ENCODE data around the gene GABRB2. TPM values are rescaled to one million over a fixed set of nuclear protein-coding genes. Genes with fewer than 3 reads are reported as not detected.

The GABRB2 gene
- total and polyA plus RNA-seq, 2 experiments from 2014 or later = 0.11 to 0.94 TPM

DNA sequence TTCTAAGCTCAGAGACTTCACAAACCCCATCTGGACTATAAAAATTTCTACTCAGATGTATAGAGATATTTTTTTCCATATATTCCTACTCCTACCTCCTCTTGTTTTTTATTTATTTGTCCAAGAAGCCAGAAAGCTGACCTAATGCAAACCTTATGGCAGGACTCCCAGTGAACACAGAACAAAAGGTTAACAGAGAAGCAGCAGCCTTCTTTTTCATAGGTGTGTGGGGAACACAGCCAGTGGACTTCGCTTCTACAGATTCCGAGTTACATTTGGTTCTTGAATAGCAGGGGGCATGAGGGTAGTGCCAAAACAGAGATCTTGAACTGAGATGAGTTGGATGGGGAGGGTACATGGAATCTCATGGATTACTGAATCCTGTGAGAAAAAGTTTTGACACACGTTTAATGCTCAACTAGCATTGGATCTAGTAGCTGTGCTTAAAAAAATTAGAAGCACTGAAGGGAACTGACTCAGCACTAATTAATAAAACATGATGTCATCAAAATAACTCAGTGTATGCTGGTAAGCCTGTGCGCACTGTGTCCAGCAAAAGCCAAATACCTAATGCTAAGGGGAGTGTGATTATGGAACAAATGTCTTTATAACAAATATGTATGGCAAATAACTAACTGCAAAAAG lies 240.1 kb downstream of the GABRB2 start:
- H3K27ac ChIP-seq (ENCODE audit: low read depth) = no peak overlapping the region
- H3K4me2 ChIP-seq = no peak overlapping the region
- Mint-ChIP-seq H3K4me3 (no peak overlapping the region), H3K4me1 (no peaks in the 10 kb centered on the region), H3K36me3 (ENCODE audit: low read depth) (no peaks in the 10 kb centered on the region), H3K27me3 (ENCODE audit: insufficient read depth, low read depth, poor library complexity) (no peaks in the 10 kb centered on the region), H3K9me3 (no peaks in the 10 kb centered on the region), H3K27ac (no peak overlapping the region)
- no peaks in the 10 kb centered on the region for H3F3A ChIP-seq (replicated peaks; ENCODE audit: low read depth)
- no peak overlapping the region for H3K4me3 ChIP-seq
- no peak for TF ChIP-seq NANOG (IDR thresholded peaks at IDR 0.05; ENCODE audit: borderline replicate concordance)
- TF ChIP-seq, protein P1, sequence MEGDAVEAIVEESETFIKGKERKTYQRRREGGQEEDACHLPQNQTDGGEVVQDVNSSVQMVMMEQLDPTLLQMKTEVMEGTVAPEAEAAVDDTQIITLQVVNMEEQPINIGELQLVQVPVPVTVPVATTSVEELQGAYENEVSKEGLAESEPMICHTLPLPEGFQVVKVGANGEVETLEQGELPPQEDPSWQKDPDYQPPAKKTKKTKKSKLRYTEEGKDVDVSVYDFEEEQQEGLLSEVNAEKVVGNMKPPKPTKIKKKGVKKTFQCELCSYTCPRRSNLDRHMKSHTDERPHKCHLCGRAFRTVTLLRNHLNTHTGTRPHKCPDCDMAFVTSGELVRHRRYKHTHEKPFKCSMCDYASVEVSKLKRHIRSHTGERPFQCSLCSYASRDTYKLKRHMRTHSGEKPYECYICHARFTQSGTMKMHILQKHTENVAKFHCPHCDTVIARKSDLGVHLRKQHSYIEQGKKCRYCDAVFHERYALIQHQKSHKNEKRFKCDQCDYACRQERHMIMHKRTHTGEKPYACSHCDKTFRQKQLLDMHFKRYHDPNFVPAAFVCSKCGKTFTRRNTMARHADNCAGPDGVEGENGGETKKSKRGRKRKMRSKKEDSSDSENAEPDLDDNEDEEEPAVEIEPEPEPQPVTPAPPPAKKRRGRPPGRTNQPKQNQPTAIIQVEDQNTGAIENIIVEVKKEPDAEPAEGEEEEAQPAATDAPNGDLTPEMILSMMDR (conservative IDR thresholded peaks at IDR 0.05; ENCODE audit: low read depth in 2 of 2) = no peak
- no peak for TF ChIP-seq JUNB (IDR thresholded peaks at IDR 0.05; ENCODE audit: unreplicated experiment)
- no peak for TF ChIP-seq EZH2 (IDR thresholded peaks at IDR 0.05; ENCODE audit: low read depth, unreplicated experiment)
- no peak for TF ChIP-seq CREB1 (CRISPR knock-in tag; IDR thresholded peaks at IDR 0.05; ENCODE audit: low read depth)
- H3K4me1 ChIP-seq (ENCODE audit: insufficient read depth) = no peaks in the 10 kb centered on the region
- no peaks in the 10 kb centered on the region for H3K36me3 ChIP-seq (ENCODE audit: insufficient read depth)
- no peaks in the 10 kb centered on the region; the same call in 1 of the 2 replicates for H3K9me2 ChIP-seq (ENCODE audit: insufficient read depth)
- ATAC-seq (no peak), DNase-seq (ENCODE audit: low spot score) (no peak)
- H2AFZ ChIP-seq = no peak overlapping the region
- H4K20me1 ChIP-seq (replicated peaks; ENCODE audit: insufficient read depth) = no peaks in the 10 kb centered on the region
- no peaks in the 10 kb centered on the region for H3K27me3 ChIP-seq (ENCODE audit: insufficient read depth)
- no peaks in the 10 kb centered on the region for H3K79me2 ChIP-seq (replicated peaks; ENCODE audit: insufficient read depth)

DNA sequence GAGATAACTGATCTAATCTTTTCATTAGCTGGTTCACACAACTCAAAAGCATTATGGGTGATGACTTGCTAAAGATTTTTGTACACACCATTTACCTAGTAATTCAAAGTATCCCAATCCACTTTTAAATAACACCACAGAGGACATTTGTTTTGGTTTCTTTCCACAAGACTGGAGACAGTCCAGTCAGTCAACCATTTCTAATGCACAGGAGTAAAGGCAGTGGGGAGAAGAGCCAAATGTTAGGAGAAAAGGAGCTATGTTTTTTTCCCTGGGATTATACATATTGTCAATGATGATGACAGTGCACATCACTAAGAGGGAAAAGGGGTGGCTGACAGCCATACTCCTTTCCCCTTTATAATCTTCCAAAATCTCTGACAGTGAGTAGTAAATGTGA lies 240.9 kb downstream of the GABRB2 start:
- Mint-ChIP-seq H3K4me3 (no peak overlapping the region), H3K27me3 (ENCODE audit: insufficient read depth, low read depth, poor library complexity) (no peaks in the 10 kb centered on the region), H3K27ac (no peak overlapping the region), H3K36me3 (ENCODE audit: low read depth) (no peaks in the 10 kb centered on the region), H3K9me3 (no peaks in the 10 kb centered on the region), H3K4me1 (no peaks in the 10 kb centered on the region)
- no peaks in the 10 kb centered on the region for H3K27me3 ChIP-seq (ENCODE audit: insufficient read depth)
- no peak overlapping the region for H3K4me2 ChIP-seq
- H3K4me3 ChIP-seq = no peak overlapping the region
- no peak overlapping the region for H2AFZ ChIP-seq
- no peaks in the 10 kb centered on the region for H4K20me1 ChIP-seq (replicated peaks; ENCODE audit: insufficient read depth)
- DNase-seq (ENCODE audit: low spot score) = no peak
- ATAC-seq = no peak
- H3F3A ChIP-seq (replicated peaks; ENCODE audit: low read depth) = no peaks in the 10 kb centered on the region
- no peak overlapping the region for H3K27ac ChIP-seq (ENCODE audit: low read depth)
- H3K4me1 ChIP-seq (ENCODE audit: insufficient read depth) = no peaks in the 10 kb centered on the region
- H3K79me2 ChIP-seq (replicated peaks; ENCODE audit: insufficient read depth) = no peaks in the 10 kb centered on the region
- no peaks in the 10 kb centered on the region; the same call in 1 of the 2 replicates for H3K9me2 ChIP-seq (ENCODE audit: insufficient read depth)
- no peaks in the 10 kb centered on the region for H3K36me3 ChIP-seq (ENCODE audit: insufficient read depth)
- TF ChIP-seq EZH2 (IDR thresholded peaks at IDR 0.05; ENCODE audit: low read depth, unreplicated experiment) (no peak), ZNF331 (CRISPR knock-in tag; IDR thresholded peaks at IDR 0.05; ENCODE audit: low read depth) (no peak), JUNB (IDR thresholded peaks at IDR 0.05; ENCODE audit: unreplicated experiment) (no peak), STAT1 (IDR thresholded peaks at IDR 0.05; ENCODE audit: unreplicated experiment) (no peak), ZNF114 (CRISPR knock-in tag; IDR thresholded peaks at IDR 0.05) (no peak), POLR2AphosphoS5 (IDR thresholded peaks at IDR 0.05; ENCODE audit: low read depth) (no peak), EZH2phosphoT487 (IDR thresholded peaks at IDR 0.05; ENCODE audit: unreplicated experiment) (no peak), CREB1 (CRISPR knock-in tag; IDR thresholded peaks at IDR 0.05; ENCODE audit: low read depth) (no peak)
- TF ChIP-seq, protein P2, sequence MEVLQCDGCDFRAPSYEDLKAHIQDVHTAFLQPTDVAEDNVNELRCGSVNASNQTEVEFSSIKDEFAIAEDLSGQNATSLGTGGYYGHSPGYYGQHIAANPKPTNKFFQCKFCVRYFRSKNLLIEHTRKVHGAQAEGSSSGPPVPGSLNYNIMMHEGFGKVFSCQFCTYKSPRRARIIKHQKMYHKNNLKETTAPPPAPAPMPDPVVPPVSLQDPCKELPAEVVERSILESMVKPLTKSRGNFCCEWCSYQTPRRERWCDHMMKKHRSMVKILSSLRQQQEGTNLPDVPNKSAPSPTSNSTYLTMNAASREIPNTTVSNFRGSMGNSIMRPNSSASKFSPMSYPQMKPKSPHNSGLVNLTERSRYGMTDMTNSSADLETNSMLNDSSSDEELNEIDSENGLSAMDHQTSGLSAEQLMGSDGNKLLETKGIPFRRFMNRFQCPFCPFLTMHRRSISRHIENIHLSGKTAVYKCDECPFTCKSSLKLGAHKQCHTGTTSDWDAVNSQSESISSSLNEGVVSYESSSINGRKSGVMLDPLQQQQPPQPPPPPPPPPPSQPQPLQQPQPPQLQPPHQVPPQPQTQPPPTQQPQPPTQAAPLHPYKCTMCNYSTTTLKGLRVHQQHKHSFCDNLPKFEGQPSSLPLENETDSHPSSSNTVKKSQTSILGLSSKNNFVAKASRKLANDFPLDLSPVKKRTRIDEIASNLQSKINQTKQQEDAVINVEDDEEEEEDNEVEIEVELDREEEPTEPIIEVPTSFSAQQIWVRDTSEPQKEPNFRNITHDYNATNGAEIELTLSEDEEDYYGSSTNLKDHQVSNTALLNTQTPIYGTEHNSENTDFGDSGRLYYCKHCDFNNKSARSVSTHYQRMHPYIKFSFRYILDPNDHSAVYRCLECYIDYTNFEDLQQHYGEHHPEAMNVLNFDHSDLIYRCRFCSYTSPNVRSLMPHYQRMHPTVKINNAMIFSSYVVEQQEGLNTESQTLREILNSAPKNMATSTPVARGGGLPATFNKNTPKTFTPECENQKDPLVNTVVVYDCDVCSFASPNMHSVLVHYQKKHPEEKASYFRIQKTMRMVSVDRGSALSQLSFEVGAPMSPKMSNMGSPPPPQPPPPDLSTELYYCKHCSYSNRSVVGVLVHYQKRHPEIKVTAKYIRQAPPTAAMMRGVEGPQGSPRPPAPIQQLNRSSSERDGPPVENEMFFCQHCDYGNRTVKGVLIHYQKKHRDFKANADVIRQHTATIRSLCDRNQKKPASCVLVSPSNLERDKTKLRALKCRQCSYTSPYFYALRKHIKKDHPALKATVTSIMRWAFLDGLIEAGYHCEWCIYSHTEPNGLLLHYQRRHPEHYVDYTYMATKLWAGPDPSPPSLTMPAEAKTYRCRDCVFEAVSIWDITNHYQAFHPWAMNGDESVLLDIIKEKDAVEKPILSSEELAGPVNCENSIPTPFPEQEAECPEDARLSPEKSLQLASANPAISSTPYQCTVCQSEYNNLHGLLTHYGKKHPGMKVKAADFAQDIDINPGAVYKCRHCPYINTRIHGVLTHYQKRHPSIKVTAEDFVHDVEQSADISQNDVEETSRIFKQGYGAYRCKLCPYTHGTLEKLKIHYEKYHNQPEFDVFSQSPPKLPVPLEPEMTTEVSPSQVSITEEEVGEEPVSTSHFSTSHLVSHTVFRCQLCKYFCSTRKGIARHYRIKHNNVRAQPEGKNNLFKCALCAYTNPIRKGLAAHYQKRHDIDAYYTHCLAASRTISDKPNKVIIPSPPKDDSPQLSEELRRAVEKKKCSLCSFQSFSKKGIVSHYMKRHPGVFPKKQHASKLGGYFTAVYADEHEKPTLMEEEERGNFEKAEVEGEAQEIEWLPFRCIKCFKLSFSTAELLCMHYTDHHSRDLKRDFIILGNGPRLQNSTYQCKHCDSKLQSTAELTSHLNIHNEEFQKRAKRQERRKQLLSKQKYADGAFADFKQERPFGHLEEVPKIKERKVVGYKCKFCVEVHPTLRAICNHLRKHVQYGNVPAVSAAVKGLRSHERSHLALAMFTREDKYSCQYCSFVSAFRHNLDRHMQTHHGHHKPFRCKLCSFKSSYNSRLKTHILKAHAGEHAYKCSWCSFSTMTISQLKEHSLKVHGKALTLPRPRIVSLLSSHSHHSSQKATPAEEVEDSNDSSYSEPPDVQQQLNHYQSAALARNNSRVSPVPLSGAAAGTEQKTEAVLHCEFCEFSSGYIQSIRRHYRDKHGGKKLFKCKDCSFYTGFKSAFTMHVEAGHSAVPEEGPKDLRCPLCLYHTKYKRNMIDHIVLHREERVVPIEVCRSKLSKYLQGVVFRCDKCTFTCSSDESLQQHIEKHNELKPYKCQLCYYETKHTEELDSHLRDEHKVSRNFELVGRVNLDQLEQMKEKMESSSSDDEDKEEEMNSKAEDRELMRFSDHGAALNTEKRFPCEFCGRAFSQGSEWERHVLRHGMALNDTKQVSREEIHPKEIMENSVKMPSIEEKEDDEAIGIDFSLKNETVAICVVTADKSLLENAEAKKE (CRISPR knock-in tag; IDR thresholded peaks at IDR 0.05) = no peak
- TF ChIP-seq, protein P1 (conservative IDR thresholded peaks at IDR 0.05; ENCODE audit: low read depth in 2 of 2) = no peak

Data from GM23338 (cell line).